GM23338 (cell line): ENCODE data around the gene TSHZ2. TPM values are rescaled to one million over a fixed set of nuclear protein-coding genes. Genes with fewer than 3 reads are reported as not detected.

ENCODE experiments used
- ATAC-seq: fragments of 200-7000 bp; cut with Tn5 transposase; 3 replicates; pipeline ENCODE4 v1.9.1; 2020
- DNase-seq: peaks from one replicate; pipeline ENCODE4 v3.0.0-alpha.2; 2015; ENCODE audit warnings: low spot score
- H2AFZ ChIP-seq: fragments of 200-600 bp; sonication (generic); 2 replicates; pipeline ENCODE4 v1.8.0; 2016; ENCODE audit warnings: antibody characterized with exemption, mild to moderate bottlenecking, moderate library complexity
- H3F3A ChIP-seq: fragments of 200-600 bp; sonication (generic); replicated peaks from 2 replicates; pipeline ENCODE4 v1.8.0; 2017; ENCODE audit warnings: antibody characterized with exemption, mixed run types, low read depth
- H3K27ac ChIP-seq: fragments of 200-600 bp; sonication (generic); 2 replicates; pipeline ENCODE4 v1.6.1; 2016; ENCODE audit warnings: low read depth
- H3K27me3 ChIP-seq: fragments of 200-600 bp; sonication (generic); 2 replicates; pipeline ENCODE4 v1.8.0; 2016; ENCODE audit warnings: mild to moderate bottlenecking, mixed run types, moderate library complexity; ENCODE audit not compliant: insufficient read depth
- H3K36me3 ChIP-seq: fragments of 200-600 bp; sonication (generic); 2 replicates; pipeline ENCODE4 v1.8.0; 2016; ENCODE audit warnings: mild to moderate bottlenecking; ENCODE audit not compliant: insufficient read depth
- H3K4me1 ChIP-seq: fragments of 200-600 bp; sonication (generic); 2 replicates; pipeline ENCODE4 v1.8.0; 2016; ENCODE audit warnings: mild to moderate bottlenecking, moderate library complexity; ENCODE audit not compliant: insufficient read depth
- H3K4me2 ChIP-seq: fragments of 200-600 bp; sonication (generic); 2 replicates; pipeline ENCODE4 v1.7.1; 2017; ENCODE audit warnings: mixed run types
- H3K4me3 ChIP-seq: fragments of 200-600 bp; sonication (generic); 2 replicates; pipeline ENCODE4 v1.6.1; 2016; ENCODE audit warnings: mixed run types
- H3K79me2 ChIP-seq: fragments of 200-600 bp; sonication (generic); replicated peaks from 2 replicates; pipeline ENCODE4 v1.8.0; 2017; ENCODE audit warnings: mild to moderate bottlenecking; ENCODE audit not compliant: insufficient read depth
- H3K9me2 ChIP-seq: fragments of 200-600 bp; sonication (generic); 2 replicates; pipeline ENCODE4 v1.8.0; 2017; ENCODE audit not compliant: insufficient read depth
- H4K20me1 ChIP-seq: fragments of 200-600 bp; sonication (generic); replicated peaks from 2 replicates; pipeline ENCODE4 v1.8.0; 2017; ENCODE audit warnings: mild to moderate bottlenecking; ENCODE audit not compliant: insufficient read depth
- H3K27ac Mint-ChIP-seq: 2 replicates; pipeline ENCODE4 v1.8.0; 2020; ENCODE audit warnings: inconsistent platforms, mild to moderate bottlenecking, moderate library complexity, mixed read lengths
- H3K27me3 Mint-ChIP-seq: 3 replicates; pipeline ENCODE4 v1.8.0; 2022; ENCODE audit warnings: low read depth, mild to moderate bottlenecking, moderate library complexity, mixed read lengths, inconsistent platforms; ENCODE audit not compliant: insufficient read depth, poor library complexity
- H3K36me3 Mint-ChIP-seq: 3 replicates; pipeline ENCODE4 v1.8.0; 2021; ENCODE audit warnings: low read depth, mild to moderate bottlenecking, inconsistent platforms, moderate library complexity, mixed read lengths
- H3K4me1 Mint-ChIP-seq: 3 replicates; pipeline ENCODE4 v1.8.0; 2020; ENCODE audit warnings: mild to moderate bottlenecking, inconsistent platforms, mixed read lengths
- H3K4me3 Mint-ChIP-seq: 3 replicates; pipeline ENCODE4 v1.8.0; 2021; ENCODE audit warnings: moderate library complexity, mild to moderate bottlenecking, inconsistent platforms, mixed read lengths
- H3K9me3 Mint-ChIP-seq: 3 replicates; pipeline ENCODE4 v1.8.0; 2020; ENCODE audit warnings: moderate library complexity, mild to moderate bottlenecking, inconsistent platforms, mixed read lengths
- EZH2phosphoT487 ChIP-seq: fragments of 200-600 bp; sonication (generic); IDR thresholded peaks from one replicate; pipeline ENCODE4 v1.8.1; 2018; ENCODE audit warnings: antibody characterized with exemption; ENCODE audit not compliant: unreplicated experiment
- NANOG ChIP-seq: IDR thresholded peaks from 2 replicates; pipeline ENCODE4 v1.6.1; 2016; ENCODE audit warnings: antibody characterized with exemption, borderline replicate concordance
- ZNF114 ChIP-seq: fragments of 250-450 bp; sonication (Bioruptor Pico); IDR thresholded peaks from 2 replicates; pipeline ENCODE4 v1.5.0; 2020; ENCODE audit warnings: mild to moderate bottlenecking, moderate library complexity
- polyA plus RNA-seq: library from polyadenylated mRNA; unstranded; fragments of >200 nt; fragmentation: Nextera tagmentation; extraction: Ambion mirVana; gene quantifications from 2 replicates; pipeline ENCODE4 v1.2.1, GENCODE V29; 2016
- total RNA-seq: library from RNA; depleted of rRNA; stranded (reverse); fragments of >200 nt; shearing (Covaris generic); gene quantifications from 2 replicates; pipeline ENCODE4 v1.2.3, GENCODE V29; 2014
- TF ChIP-seq, protein P1 (sequence below): IDR thresholded peaks from one replicate; pipeline ENCODE4 v1.6.1; 2018; ENCODE audit warnings: antibody characterized with exemption; ENCODE audit not compliant: unreplicated experiment
- TF ChIP-seq, protein P2 (sequence below): fragments of 250-450 bp; sonication (Bioruptor Pico); IDR thresholded peaks from 2 replicates; pipeline ENCODE4 v1.5.0; 2020; ENCODE audit warnings: mild to moderate bottlenecking, moderate library complexity

The TSHZ2 gene
- total and polyA plus RNA-seq, 2 experiments from 2014 or later: 0.49 to 1.3 TPM

DNA sequence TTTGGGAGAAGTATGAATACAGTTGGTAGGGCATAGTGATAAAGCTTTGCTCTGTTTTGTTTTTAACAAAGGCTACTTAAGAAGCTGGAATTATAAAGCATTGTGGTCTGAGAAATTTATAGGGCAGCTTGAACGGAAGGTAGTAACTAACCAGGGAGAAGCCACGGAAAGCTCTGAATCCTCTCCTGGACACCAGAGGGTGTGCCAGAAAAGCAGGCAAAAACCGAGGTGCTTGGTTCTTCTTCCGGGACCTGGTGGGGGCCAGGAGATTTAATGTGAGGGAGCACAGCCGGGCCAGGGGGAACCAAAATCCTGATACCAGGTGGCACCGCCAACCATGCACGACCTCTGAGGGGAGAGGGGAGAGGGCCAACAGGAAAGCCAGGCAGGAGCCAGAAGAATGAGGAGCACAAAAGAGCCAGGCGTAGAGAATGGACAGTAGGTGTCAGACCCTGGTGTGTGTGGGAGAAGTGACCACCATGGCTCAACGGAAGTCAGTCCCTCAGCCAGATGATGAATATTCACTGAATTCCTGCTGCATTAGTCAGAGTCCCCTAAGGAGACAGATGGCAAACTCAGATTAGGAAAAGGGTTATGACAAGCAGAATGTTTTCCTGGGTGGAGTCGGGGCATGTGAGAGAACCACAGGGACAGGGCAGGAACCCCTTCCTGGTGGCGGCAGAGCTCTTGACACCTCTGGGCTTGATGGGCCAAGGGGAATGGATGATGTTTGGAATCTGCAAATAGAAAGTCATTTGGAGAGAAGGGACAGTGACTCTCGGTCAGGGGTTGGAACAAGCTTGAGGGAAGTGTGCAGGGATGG lies 359.2 kb downstream of the TSHZ2 start:
- Mint-ChIP-seq H3K9me3 (no peaks in the 10 kb centered on the region), H3K36me3 (no peaks in the 10 kb centered on the region; the same call in 2 of the 3 replicates), H3K27ac (peak overlapping the region; percentile 73; the same call in 1 of the 2 replicates), H3K4me3 (no peak overlapping the region), H3K27me3 (peaks cover 14% of the 10 kb centered on the region), H3K4me1 (peaks cover 27% of the 10 kb centered on the region)
- Histone ChIP-seq H3K9me2 (0 out of 2 replicates have a peak, but pooled peaks cover 13% of the 10 kb centered on the region), H3K27me3 (no peaks in the 10 kb centered on the region), H3F3A (no peaks in the 10 kb centered on the region), H3K79me2 (no peaks in the 10 kb centered on the region), H4K20me1 (no peaks in the 10 kb centered on the region), H3K4me1 (peaks cover 17% of the 10 kb centered on the region; the same call in 1 of the 2 replicates), H3K27ac (no peak overlapping the region), H3K4me3 (no peak overlapping the region), H3K36me3 (no peaks in the 10 kb centered on the region; the same call in 1 of the 2 replicates), H3K4me2 (no peak overlapping the region), H2AFZ (no peak overlapping the region)
- ATAC-seq (no peak), DNase-seq (peak; percentile 32)
- no peak for TF ChIP-seq NANOG
- no peak for TF ChIP-seq ZNF114 (CRISPR knock-in tag)
- no peak for TF ChIP-seq EZH2phosphoT487
- TF ChIP-seq, protein P1, sequence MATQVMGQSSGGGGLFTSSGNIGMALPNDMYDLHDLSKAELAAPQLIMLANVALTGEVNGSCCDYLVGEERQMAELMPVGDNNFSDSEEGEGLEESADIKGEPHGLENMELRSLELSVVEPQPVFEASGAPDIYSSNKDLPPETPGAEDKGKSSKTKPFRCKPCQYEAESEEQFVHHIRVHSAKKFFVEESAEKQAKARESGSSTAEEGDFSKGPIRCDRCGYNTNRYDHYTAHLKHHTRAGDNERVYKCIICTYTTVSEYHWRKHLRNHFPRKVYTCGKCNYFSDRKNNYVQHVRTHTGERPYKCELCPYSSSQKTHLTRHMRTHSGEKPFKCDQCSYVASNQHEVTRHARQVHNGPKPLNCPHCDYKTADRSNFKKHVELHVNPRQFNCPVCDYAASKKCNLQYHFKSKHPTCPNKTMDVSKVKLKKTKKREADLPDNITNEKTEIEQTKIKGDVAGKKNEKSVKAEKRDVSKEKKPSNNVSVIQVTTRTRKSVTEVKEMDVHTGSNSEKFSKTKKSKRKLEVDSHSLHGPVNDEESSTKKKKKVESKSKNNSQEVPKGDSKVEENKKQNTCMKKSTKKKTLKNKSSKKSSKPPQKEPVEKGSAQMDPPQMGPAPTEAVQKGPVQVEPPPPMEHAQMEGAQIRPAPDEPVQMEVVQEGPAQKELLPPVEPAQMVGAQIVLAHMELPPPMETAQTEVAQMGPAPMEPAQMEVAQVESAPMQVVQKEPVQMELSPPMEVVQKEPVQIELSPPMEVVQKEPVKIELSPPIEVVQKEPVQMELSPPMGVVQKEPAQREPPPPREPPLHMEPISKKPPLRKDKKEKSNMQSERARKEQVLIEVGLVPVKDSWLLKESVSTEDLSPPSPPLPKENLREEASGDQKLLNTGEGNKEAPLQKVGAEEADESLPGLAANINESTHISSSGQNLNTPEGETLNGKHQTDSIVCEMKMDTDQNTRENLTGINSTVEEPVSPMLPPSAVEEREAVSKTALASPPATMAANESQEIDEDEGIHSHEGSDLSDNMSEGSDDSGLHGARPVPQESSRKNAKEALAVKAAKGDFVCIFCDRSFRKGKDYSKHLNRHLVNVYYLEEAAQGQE: no peak
- TF ChIP-seq, protein P2, sequence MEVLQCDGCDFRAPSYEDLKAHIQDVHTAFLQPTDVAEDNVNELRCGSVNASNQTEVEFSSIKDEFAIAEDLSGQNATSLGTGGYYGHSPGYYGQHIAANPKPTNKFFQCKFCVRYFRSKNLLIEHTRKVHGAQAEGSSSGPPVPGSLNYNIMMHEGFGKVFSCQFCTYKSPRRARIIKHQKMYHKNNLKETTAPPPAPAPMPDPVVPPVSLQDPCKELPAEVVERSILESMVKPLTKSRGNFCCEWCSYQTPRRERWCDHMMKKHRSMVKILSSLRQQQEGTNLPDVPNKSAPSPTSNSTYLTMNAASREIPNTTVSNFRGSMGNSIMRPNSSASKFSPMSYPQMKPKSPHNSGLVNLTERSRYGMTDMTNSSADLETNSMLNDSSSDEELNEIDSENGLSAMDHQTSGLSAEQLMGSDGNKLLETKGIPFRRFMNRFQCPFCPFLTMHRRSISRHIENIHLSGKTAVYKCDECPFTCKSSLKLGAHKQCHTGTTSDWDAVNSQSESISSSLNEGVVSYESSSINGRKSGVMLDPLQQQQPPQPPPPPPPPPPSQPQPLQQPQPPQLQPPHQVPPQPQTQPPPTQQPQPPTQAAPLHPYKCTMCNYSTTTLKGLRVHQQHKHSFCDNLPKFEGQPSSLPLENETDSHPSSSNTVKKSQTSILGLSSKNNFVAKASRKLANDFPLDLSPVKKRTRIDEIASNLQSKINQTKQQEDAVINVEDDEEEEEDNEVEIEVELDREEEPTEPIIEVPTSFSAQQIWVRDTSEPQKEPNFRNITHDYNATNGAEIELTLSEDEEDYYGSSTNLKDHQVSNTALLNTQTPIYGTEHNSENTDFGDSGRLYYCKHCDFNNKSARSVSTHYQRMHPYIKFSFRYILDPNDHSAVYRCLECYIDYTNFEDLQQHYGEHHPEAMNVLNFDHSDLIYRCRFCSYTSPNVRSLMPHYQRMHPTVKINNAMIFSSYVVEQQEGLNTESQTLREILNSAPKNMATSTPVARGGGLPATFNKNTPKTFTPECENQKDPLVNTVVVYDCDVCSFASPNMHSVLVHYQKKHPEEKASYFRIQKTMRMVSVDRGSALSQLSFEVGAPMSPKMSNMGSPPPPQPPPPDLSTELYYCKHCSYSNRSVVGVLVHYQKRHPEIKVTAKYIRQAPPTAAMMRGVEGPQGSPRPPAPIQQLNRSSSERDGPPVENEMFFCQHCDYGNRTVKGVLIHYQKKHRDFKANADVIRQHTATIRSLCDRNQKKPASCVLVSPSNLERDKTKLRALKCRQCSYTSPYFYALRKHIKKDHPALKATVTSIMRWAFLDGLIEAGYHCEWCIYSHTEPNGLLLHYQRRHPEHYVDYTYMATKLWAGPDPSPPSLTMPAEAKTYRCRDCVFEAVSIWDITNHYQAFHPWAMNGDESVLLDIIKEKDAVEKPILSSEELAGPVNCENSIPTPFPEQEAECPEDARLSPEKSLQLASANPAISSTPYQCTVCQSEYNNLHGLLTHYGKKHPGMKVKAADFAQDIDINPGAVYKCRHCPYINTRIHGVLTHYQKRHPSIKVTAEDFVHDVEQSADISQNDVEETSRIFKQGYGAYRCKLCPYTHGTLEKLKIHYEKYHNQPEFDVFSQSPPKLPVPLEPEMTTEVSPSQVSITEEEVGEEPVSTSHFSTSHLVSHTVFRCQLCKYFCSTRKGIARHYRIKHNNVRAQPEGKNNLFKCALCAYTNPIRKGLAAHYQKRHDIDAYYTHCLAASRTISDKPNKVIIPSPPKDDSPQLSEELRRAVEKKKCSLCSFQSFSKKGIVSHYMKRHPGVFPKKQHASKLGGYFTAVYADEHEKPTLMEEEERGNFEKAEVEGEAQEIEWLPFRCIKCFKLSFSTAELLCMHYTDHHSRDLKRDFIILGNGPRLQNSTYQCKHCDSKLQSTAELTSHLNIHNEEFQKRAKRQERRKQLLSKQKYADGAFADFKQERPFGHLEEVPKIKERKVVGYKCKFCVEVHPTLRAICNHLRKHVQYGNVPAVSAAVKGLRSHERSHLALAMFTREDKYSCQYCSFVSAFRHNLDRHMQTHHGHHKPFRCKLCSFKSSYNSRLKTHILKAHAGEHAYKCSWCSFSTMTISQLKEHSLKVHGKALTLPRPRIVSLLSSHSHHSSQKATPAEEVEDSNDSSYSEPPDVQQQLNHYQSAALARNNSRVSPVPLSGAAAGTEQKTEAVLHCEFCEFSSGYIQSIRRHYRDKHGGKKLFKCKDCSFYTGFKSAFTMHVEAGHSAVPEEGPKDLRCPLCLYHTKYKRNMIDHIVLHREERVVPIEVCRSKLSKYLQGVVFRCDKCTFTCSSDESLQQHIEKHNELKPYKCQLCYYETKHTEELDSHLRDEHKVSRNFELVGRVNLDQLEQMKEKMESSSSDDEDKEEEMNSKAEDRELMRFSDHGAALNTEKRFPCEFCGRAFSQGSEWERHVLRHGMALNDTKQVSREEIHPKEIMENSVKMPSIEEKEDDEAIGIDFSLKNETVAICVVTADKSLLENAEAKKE (CRISPR knock-in tag): no peak
